Fibroblast of villous mesenchyme (primary cell): ENCODE measurements around the gene NDRG4. TPM values are rescaled to one million over a fixed set of nuclear protein-coding genes. Genes with fewer than 3 reads are reported as not detected.

Source experiments
- DNase-seq: peaks from one replicate; pipeline ENCODE4 v3.0.0-alpha.2; 2010; ENCODE audit warnings: low read depth
- H3K4me3 ChIP-seq: 2 replicates; pipeline ENCODE4 v1.5.1; 2011; ENCODE audit warnings: low read depth, mild to moderate bottlenecking, low read length
- CTCF ChIP-seq: IDR thresholded peaks from 2 replicates; pipeline ENCODE4 v1.5.1; 2012; ENCODE audit warnings: low read depth, mild to moderate bottlenecking, low read length; ENCODE audit not compliant: insufficient read depth
- total RNA-seq: library from RNA; depleted of rRNA; stranded (reverse); fragments of >200 nt; gene quantifications from 2 replicates; pipeline ENCODE4 v1.2.3, GENCODE V29; 2012

Gene NDRG4
- total RNA-seq, 1 donor, result 8.6 TPM

- no peak for DNase-seq
- TF ChIP-seq CTCF, result no peak
- H3K4me3 ChIP-seq, result no peak overlapping the region
Measured at GRCh38 chr16:58493756-58494431, 6.0 kb upstream of the NDRG4 start.

- no peak overlapping the region for H3K4me3 ChIP-seq
- peak; percentile 93 for DNase-seq
- TF ChIP-seq CTCF, result peak; percentile 63
Measured at GRCh38 chr16:58494981-58495520, 4.9 kb upstream of the NDRG4 start.

- no peak for TF ChIP-seq CTCF
- no peak for DNase-seq
- no peak overlapping the region for H3K4me3 ChIP-seq
Measured at GRCh38 chr16:58495521-58496331, 4.2 kb upstream of the NDRG4 start.

GRCh38 chr16:58497468-58497867, 2.5 kb upstream of the NDRG4 start:
- no peak for TF ChIP-seq CTCF
- no peak overlapping the region for H3K4me3 ChIP-seq
- DNase-seq, result no peak

- DNase-seq, result no peak
- TF ChIP-seq CTCF, result no peak
- H3K4me3 ChIP-seq, result no peak overlapping the region
Measured at GRCh38 chr16:58497935-58498334, 2.0 kb upstream of the NDRG4 start.

- DNase-seq, result no peak
- no peak overlapping the region for H3K4me3 ChIP-seq
- TF ChIP-seq CTCF, result no peak
Measured at GRCh38 chr16:58498341-58499091, 1.4 kb upstream of the NDRG4 start.
